Measurements from ENCODE around the gene EIF3A. TPM values are rescaled to one million over a fixed set of nuclear protein-coding genes. Genes with fewer than 3 reads are reported as not detected.
"Not testable (repeated sequence)": the region's sequence is repeated elsewhere in the genome, so short reads cannot be mapped to it uniquely, and the experiment has no call there.

The EIF3A gene
- total RNA-seq, 4 donors from 2014 or later: 136 to 240 (median 191) TPM

DNA sequence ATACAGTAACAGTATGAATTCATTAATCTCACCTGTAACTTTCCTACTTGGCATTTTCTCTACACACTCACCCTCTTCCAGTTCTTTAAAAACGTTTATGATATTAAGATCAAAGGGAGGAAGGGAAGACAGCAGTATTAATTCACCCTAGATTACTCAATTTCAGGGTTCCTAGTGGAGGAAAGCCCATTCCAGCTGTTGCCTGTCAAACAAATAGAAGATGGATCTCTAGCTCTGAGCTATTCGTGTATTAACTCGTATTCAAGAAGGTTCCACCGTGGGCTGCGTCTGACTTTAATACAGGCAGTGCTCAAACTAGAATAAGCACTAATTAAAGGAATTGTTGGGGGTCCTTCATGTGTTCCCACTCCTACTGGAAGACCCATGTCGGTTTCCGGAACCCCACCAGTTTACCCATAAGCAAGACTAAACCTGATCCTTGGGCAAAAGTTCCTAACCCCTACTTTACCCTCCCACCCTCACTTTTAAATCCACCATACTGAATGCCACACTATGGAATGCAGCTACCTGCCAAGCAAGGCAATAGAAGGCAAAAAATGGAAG lies 49.0 kb downstream of the EIF3A start:
- intact Hi-C loops (cut with DNase I; ENCODE audit: low total_unique reads): loop anchor here (2.0 to 5.0 kb wide), 3 partner anchors 41 to 81 kb away; no protein-coding TSS in a partner anchor
- TF ChIP-seq, protein P1, sequence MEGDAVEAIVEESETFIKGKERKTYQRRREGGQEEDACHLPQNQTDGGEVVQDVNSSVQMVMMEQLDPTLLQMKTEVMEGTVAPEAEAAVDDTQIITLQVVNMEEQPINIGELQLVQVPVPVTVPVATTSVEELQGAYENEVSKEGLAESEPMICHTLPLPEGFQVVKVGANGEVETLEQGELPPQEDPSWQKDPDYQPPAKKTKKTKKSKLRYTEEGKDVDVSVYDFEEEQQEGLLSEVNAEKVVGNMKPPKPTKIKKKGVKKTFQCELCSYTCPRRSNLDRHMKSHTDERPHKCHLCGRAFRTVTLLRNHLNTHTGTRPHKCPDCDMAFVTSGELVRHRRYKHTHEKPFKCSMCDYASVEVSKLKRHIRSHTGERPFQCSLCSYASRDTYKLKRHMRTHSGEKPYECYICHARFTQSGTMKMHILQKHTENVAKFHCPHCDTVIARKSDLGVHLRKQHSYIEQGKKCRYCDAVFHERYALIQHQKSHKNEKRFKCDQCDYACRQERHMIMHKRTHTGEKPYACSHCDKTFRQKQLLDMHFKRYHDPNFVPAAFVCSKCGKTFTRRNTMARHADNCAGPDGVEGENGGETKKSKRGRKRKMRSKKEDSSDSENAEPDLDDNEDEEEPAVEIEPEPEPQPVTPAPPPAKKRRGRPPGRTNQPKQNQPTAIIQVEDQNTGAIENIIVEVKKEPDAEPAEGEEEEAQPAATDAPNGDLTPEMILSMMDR (IDR thresholded peaks at IDR 0.05 in 4 of 5, conservative IDR thresholded peaks at IDR 0.05 in 1 of 5): no peak
- TF ChIP-seq POLR2A (IDR thresholded peaks at IDR 0.05): no peak
- H3K4me3 ChIP-seq: peak overlapping the region in 3 of 4 donors; percentile 40 to 63 (median 58)
- no peaks in the 10 kb centered on the region for H3K27me3 ChIP-seq
- H3K27ac ChIP-seq: peak overlapping the region; percentile 66 to 83 (median 75)
- peaks cover 19 to 30% of the 10 kb centered on the region in 2 donors for H3K4me1 ChIP-seq
- ATAC-seq: no peak
- peaks cover 0 to 30% of the 10 kb centered on the region in 2 donors for H3K36me3 ChIP-seq
- DNase-seq: no peak
- in situ Hi-C loops (cut with MboI; ENCODE audit: low sequenced_read_pairs in 4 of 4): no loop called here
- no peaks in the 10 kb centered on the region for H3K9me3 ChIP-seq

DNA sequence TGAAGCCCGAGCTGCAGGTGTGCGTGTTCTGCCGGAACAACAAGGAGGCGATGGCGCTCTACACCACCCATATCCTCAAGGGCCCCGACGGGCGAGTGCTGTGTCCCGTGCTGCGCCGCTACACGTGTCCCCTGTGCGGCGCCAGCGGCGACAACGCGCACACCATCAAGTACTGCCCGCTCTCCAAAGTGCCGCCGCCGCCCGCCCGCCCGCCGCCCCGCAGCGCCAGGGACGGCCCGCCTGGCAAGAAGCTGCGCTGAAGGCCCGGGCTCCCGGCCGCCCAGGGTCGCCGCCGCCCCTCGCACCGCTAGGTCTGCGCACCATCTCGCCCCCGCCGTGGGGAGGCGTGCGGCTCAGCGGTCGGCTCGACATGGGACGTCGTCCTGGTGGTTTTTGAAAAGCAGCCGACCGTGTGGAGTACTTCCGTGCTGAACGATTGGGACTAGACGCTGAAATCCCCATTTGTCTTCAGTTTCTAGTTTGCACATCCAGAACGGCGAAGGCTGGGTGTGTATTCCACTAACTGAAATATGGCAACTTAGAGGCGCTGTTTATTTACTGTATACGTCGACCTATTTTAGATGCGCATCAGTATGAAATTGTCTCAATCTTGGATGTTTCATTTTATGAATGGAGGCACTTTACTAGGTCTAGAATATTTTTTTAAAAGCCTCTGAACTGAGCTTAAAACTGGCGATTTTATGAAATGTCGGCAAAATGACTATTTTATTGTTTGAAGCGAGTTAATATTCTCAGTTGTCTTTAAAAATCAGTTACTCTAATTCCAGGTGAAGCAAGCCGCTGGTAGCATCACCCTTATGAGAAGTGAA lies 50.0 kb downstream of the EIF3A start:
- H3K4me3 ChIP-seq: peak overlapping the region; percentile 40 to 63 (median 52)
- H3K27me3 ChIP-seq: no peaks in the 10 kb centered on the region
- intact Hi-C loops (cut with DNase I; ENCODE audit: low total_unique reads) (loop anchor here (2.0 to 5.0 kb wide), 3 partner anchors 42 to 82 kb away; no protein-coding TSS in a partner anchor), in situ Hi-C loops (cut with MboI; ENCODE audit: low sequenced_read_pairs in 4 of 4) (no loop called here)
- ATAC-seq (peak; percentile 55 to 57), DNase-seq (peak; percentile 59 to 65)
- TF ChIP-seq, protein P1 (IDR thresholded peaks at IDR 0.05 in 4 of 5, conservative IDR thresholded peaks at IDR 0.05 in 1 of 5): peak in 1 of 5 experiments; percentile 10
- TF ChIP-seq POLR2A (IDR thresholded peaks at IDR 0.05): peak in 1 of 2 donors; percentile 36
- peaks cover 0 to 21% of the 10 kb centered on the region in 2 donors for H3K36me3 ChIP-seq
- no peaks in the 10 kb centered on the region for H3K9me3 ChIP-seq
- peaks cover 28 to 32% of the 10 kb centered on the region in 2 donors for H3K4me1 ChIP-seq
- peak overlapping the region; percentile 66 to 83 (median 75) for H3K27ac ChIP-seq

DNA sequence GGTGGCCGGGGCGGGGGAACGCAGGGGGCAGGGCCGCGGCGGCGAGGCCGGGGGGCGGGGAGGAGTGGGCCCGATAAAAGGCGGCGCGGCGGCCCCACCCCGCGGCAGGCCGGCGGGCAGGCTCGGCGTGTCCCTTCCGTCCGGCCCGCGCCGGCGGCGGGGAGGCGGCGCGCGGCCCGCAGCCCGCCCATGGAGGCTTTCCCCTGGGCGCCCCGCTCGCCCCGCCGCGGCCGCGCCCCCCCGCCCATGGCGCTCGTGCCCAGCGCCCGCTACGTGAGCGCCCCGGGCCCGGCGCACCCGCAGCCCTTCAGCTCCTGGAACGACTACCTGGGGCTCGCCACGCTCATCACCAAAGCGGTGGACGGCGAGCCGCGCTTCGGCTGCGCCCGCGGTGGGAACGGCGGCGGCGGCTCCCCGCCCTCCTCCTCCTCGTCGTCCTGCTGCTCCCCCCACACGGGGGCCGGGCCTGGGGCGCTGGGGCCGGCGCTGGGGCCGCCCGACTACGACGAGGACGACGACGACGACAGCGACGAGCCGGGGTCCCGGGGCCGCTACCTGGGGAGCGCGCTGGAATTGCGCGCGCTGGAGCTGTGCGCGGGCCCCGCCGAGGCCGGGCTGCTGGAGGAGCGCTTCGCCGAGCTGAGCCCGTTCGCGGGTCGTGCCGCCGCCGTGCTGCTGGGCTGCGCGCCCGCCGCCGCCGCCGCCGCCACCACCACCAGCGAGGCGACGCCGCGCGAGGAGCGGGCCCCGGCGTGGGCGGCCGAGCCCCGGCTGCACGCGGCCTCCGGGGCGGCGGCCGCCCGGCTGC lies 50.8 kb downstream of the EIF3A start, which contains the start of gene NANOS1:
TSS of gene NANOS1 (plus strand) at position 102 of the 808 bp plus-strand sequence. CDS start at position 190, 88 bp downstream.
- Histone ChIP-seq H3K9me3 (no peaks in the 10 kb centered on the region), H3K4me3 (peak within 1 kb of the TSS; percentile 56 to 72 (median 63)), H3K36me3 (peaks cover 0 to 20% of the 10 kb centered on the region in 2 donors), H3K4me1 (peaks cover 35 to 39% of the 10 kb centered on the region in 2 donors), H3K27me3 (no peaks in the 10 kb centered on the region), H3K27ac (peak within 1 kb of the TSS; percentile 81 to 92 (median 83))
- in situ Hi-C loops (cut with MboI; ENCODE audit: low sequenced_read_pairs in 4 of 4): no loop called here
- ATAC-seq (peak; percentile 15 to 16), DNase-seq (no peak)
- intact Hi-C loops (cut with DNase I; ENCODE audit: low total_unique reads): loop anchor here (2.0 to 10.0 kb wide), 7 partner anchors 43 to 1655 kb away; partner anchors contain the start of genes BAG3, EIF3A, PDZD8 and SFXN4
- peak; percentile 59 to 60 for TF ChIP-seq POLR2A (IDR thresholded peaks at IDR 0.05)
- TF ChIP-seq, protein P1 (IDR thresholded peaks at IDR 0.05 in 4 of 5, conservative IDR thresholded peaks at IDR 0.05 in 1 of 5): no peak

DNA sequence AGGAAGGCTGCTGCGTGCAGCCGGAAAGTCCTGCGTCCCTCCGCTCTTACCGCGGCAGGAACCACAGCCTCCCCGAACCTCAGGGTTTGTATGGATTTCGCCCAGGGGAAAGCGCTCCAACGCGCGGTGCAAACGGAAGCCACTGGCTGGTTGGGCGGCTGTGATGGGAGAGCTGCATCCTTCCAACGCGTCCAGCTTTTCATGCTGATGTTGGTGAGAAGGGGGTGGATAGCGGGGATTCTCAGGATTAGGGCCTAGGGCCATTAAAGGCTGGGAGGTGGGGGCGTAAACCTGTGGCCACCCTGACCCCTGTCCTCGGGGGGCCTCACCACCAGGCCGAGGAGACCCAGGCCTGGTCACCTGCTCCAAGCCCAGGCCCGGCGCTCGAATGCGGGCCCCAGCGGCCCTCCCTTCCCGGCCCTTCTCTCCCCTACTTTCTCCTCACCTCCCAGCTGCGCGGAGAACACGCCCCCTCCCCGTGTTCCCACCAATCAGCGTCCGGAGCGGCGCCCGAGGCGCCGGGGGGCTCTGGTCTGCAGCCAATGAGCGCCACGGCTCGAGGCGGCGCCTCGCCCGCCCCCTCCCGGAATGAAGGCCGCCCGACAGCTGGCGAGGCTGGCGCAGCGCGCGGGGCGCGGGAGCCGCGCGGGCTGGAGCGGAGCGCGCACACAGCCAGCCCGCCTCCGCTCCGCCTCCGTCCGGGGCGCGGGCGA lies 51.6 kb downstream of the EIF3A start:
- DNase-seq (peak; percentile 74 to 86), ATAC-seq (peak; percentile 51 to 57)
- in situ Hi-C loops (cut with MboI; ENCODE audit: low sequenced_read_pairs in 4 of 4): no loop called here
- Histone ChIP-seq H3K27me3 (no peaks in the 10 kb centered on the region), H3K4me3 (peak overlapping the region; percentile 56 to 63 (median 58)), H3K36me3 (peaks cover 0 to 12% of the 10 kb centered on the region in 2 donors), H3K9me3 (no peaks in the 10 kb centered on the region), H3K27ac (peak overlapping the region; percentile 76 to 92 (median 80)), H3K4me1 (peaks cover 35 to 39% of the 10 kb centered on the region in 2 donors)
- intact Hi-C loops (cut with DNase I; ENCODE audit: low total_unique reads): loop anchor here (2.0 to 10.0 kb wide), 4 partner anchors 52 to 1654 kb away; partner anchors contain the start of genes BAG3, EIF3A, PDZD8 and SFXN4
- TF ChIP-seq, protein P1 (IDR thresholded peaks at IDR 0.05 in 4 of 5, conservative IDR thresholded peaks at IDR 0.05 in 1 of 5): peak in 3 of 5 experiments; percentile 35 to 58 (median 36)
- peak; percentile 60 for TF ChIP-seq POLR2A (IDR thresholded peaks at IDR 0.05)

DNA sequence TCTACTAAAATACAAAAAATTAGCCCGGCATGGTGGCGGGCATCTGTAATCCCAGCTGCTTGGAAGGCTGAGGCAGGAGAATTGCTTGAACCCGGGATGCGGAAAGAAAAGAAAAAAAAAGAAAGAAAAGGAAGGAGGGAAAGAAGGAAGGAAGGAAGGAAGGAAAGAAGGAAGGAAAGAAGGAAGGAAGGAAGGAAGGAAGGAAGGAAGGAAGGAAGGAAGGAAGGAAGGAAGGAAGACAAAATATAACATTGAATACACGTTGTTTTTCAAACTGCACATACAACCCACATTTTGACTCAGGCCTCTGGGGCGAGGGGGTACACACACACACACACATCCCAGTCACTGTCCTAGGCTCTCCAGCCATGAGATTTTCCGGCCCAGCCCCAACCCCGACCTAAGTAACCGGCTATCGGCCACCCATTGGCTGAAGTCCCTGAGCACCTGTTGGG lies 52.1 kb downstream of the EIF3A start:
- DNase-seq; ATAC-seq; H3K27me3 ChIP-seq; H3K9me3 ChIP-seq; in situ Hi-C loops (cut with MboI; ENCODE audit: low sequenced_read_pairs in 4 of 4); H3K36me3 ChIP-seq: not testable (repeated sequence)
- Histone ChIP-seq H3K4me3 (peak overlapping the region; percentile 56 to 63 (median 58)), H3K27ac (peak overlapping the region; percentile 76 to 92 (median 80)), H3K4me1 (peaks cover 34 to 39% of the 10 kb centered on the region in 2 donors)
- intact Hi-C loops (cut with DNase I; ENCODE audit: low total_unique reads): loop anchor here (2.0 to 10.0 kb wide), 4 partner anchors 52 to 1654 kb away; partner anchors contain the start of genes BAG3, EIF3A, PDZD8 and SFXN4

Data from gastrocnemius medialis (tissue), 4 donors.